CD4-positive, alpha-beta T cell treated with Interferon gamma for 1 hour (primary cell): ENCODE results near the gene ASXL1.

Source experiments
- DNase-seq: peaks from one replicate; pipeline ENCODE4 v3.0.0-alpha.2; 2020

The ASXL1 gene

GRCh38 chr20:32468313-32468640 is 110.1 kb downstream of the ASXL1 start:
- DNase-seq: no peak

GRCh38 chr20:32468860-32469259 is 110.7 kb downstream of the ASXL1 start:
- no peak for DNase-seq

DNA sequence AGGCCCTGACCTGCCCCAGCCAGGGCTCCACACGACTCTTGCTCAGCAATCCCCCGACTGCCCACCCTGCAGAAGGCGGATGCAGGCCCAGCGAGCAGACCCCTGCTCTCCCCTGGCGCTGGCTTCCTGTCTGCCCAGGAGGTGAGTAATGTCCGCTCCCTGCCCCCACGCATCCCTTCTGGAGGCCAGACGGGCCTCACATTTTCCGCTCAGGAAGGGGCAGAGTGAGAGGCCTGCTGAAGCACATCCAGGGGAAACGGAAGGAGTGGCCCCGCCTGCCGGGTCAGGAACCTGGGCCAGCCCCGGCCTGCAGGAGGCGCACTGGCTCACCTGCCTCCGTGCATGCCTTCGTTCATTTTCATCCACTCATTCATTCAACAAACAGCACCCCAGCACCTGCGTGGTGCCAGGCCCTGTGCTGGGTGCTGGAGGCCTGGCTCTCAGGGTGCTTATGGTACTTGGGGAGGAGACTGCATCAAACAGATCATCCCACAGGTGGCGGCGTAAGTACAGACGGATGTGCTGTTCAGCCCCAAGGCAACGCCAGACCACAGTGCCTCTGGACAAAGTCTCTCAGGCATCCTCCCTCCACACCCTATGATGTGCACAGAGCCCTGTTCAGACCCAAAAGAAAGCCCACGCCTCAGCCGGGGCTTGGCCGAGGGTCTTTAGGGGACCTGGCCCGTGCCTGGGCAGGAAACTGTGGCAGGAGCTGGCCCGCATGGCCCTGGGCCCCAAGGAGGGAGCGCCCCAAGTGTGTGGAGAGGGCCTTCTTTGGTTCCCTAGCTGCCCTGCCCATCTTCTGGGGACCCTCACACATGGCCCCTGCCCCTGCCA is 112.1 kb downstream of the ASXL1 start:
- DNase-seq: no peak

- DNase-seq: no peak
Measured at GRCh38 chr20:32470940-32471339, 112.8 kb downstream of the ASXL1 start.

DNA sequence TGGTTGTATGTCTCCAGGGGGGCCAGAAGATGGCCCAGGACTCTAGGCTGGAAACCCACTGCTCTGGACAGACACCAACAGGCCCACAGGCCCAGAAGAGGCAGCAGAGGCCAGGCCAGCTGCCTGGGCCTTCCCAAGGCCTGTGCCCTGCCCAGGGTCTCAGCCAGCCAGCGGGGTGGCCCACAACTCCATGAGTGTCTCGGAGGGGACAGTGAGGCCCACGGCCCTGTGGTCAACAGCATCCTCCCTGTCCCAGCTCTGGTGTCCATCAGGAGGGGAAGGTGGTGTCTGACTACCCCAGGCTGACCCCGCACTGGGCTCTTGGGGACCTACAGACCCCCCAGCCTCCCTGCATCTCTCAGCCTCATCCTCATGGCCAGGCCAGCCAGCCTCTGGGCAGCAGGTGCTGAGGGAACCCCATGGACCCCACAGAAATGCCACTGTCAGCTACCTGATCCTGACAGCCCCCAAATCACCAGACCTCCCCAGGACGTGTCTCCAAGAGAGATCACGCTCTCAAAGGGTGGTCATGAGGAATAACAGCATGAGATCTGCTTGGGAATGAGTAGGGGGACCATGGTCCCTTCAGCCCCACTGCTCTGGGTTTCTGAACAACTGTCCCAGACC is 114.6 kb downstream of the ASXL1 start:
- DNase-seq: no peak

DNA sequence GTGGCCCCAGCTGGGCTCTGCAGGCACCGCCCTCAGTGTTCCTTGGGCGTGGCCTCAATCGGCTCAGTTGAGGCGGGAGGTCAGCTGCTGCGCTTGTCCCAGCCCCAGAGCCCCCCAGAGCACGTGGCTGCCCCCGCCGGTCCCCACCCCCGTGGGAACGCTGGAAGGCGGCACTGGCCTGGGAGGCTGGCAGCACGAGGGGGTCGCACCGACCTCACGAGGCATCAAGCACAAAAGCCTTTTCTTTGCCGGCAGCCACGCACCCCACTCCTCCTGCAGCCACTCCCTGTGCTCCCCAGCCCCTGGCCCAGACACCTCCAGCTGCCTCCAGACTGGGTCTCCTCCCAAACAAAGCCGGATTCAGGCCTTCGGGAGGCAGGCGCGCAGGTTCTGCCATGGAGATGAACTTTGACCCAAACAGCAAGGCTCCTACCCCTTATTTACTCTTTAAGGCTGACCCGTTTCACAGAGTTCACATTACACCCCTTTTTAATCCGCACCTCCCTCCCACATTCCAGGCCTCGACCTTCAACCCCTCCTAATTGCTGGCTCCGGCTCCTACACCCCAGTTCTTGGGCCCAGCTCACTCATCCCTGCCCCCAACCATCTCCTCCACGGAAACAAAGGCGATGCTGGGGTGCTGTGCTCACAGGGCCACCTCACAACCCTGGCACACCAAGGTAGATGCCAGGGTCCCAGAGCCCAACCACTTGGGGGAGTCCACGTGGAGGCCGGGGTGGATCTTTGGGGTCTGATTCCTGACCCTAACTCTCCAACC is 115.3 kb downstream of the ASXL1 start:
- no peak for DNase-seq

DNA sequence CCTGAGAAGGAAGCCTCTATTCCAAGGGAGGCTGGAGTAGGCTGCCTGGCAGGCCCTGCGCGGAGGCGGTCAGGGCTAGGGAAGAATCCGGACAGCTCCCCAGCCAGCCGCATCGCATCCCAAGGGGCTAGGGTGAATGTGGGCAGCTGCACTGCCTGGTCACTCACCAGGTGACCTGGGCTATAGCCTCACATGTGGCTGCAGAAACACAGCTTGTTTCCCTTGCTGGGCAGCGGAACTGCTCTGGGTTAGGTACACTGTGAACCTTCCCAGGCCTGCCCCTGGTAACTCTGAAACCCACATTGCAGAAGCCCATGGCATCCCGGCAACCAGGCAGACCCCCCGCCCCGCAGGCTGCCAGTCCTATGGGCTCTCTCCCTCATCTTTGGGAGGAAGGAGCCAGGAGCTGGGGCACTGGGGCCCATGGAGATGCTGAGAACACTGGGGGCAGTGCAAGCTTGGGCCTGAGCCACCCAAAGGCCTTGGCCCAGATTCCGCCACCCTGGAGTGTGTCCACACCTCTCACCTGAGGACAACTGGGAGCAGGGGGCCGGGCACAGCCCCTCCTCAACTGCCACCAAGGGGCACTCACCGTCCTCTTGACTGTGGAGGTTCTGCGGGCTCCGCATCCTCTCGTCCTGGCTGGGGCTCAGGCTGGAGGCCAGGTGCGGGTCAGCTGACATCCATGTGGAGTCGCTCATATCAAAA is 116.0 kb downstream of the ASXL1 start:
- DNase-seq: no peak

- DNase-seq: no peak
Measured at GRCh38 chr20:32474717-32474966, 116.5 kb downstream of the ASXL1 start.

DNA sequence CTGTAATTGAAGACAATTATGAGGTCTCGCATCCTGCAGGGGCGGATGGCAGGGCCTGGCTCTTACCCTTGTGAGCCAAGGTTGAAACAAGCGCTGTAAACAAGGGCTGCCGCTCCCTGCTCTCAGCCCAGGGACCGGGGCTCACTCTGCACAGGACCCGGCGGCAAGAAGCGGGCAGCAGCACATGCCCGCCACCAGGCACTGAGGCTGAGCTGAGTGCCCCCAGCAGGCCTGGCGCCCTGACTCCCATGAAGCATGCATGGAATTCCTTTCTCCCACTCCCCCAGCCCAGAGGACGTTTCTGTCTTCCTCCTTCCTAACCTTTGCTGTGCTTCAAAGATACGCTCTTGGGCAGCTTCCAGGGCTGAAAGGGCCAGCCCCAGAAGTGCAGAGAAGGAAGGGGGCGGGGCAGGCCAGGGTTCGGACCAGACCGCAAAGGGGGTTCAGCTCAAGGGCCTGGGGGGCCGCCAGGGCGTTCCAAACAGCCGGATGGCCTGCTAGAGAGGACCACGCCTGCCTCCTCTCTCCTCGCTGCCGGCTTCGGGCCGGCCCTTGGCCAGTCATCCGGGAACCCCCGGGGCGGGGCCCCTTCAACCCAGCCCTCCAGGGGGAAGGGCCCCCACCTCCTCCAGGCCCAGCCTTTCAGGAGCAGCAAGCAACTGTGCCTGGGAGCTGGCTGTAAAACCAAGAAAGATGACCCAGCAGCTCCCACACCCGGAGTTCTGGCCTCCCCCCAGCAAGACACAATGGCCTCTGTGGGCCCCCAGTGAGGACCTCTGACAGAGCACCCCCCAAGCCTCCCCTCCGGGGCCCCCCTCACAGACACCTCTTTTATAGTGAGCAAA is 117.1 kb downstream of the ASXL1 start:
- peak; percentile 40 for DNase-seq

GRCh38 chr20:32476684-32477593 is 118.8 kb downstream of the ASXL1 start:
- DNase-seq: no peak

- no peak for DNase-seq
Measured at GRCh38 chr20:32477594-32478512, 119.7 kb downstream of the ASXL1 start.

DNA sequence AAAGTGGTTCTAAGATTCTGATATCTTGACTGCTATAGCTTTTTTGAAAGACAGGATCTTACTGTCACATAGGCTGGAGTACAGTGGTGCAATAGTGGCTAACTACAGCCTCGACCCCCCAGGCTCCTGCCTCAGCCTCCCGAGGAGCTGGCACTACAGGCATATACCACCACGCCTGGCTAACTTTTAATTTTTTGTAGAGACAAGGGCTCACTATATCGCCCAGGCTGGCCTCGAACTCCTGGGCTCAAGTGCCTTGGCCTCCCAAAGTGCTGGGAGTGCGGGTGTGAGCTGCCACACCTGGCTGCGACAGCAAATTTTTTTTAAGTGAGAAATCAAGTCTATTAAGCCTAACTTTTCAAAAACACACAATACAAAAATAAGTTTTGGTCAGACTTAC is 120.4 kb downstream of the ASXL1 start:
- no peak for DNase-seq

DNA sequence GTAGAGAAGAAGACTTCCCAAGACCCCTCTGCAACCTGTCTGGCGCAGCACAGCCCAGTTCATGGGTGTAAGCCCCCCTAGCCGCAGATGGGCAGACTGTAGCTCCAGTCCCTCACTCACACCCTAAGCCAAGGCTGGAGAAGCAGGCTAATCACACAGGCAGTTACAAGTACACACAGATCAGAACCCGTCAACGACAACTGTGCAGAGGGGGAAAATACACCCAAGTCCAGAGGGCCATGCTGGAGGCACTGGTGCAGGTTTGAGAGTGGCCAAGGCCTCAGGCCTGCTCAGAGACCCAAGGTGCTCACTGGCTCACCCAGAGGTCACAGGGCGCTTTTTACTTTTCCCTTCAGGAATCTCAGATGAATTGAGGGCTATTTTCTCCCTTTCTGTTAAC is 120.9 kb downstream of the ASXL1 start:
- no peak for DNase-seq

DNA sequence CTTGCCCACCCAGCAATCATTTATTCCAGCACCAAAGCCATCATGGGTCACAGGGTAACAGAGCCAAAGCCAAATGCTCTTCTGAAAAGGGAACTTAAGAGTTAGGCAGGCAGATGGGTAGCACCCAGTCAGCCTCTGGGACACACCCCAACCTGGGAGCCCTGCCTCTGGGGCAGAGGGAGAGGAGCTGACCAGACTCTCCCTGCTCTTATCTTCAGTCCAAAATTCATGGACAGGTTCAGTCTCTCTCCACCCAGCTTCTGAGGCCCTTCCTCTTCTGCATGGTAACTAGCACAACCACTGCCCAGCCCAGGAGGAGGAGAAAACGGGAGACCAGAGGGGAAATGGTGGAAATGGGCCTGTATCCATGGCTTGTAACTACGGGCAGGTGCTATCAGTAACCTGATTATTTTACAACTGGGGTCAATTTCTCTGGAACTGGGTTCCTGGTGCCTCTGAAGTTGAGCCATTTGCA is 121.6 kb downstream of the ASXL1 start:
- no peak for DNase-seq

DNA sequence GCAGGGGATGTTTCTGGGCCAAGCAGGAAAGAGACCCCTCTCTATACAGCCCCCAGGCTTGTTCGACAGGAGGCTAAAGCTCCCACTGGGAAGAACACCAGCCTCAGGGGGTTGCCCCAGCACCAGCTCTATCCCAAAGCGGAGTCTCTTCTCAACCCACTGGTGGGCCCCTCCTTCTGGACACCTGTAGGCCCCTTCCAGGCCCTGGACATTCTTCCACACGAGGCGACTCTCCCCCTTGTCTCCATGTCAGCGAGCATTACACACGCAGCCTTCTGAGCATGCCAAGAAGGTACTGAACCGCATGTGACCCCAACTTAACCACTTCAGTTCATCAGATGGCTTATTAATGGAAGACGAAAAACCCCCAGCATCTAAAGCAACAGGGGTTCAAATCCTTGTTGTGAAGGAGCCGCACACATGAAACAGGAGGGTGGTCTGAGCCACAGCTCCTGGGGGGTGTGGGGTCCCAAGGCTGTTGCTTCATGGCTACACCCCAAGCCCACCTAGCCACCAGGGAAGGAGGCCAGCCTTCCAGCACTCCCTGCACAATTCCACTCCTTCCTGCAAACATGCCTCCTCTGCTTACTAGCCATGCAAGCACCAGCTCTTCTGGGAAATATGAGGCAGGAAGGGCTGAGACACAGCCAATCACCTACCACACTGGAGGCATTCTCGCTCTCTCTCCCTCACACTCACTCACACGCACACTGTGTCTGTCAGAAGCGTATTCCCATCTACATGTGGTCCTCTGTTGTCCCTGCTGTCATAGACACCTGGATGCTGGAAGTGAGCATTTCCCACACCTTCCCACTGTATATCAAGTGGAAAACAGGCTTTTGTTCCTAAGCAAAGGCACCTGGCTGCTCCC is 122.5 kb downstream of the ASXL1 start:
- no peak for DNase-seq

- no peak for DNase-seq
Measured at GRCh38 chr20:32481311-32482142, 123.4 kb downstream of the ASXL1 start.

DNA sequence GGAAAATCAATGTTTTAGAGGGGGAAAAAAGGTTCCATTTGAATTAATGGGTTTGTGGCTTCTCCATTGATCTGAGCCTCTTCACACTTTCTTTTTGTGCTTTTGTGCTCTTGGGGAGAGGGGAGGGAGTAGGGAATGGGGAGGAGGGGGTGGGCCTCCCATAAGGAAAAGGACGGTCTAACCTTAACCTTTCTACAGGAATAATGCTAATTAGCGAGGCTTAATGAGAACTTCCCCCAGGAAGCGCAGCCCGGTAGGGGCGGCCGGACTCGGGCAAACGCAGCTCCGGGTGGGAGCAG is 124.0 kb downstream of the ASXL1 start:
- no peak for DNase-seq

- DNase-seq: peak; percentile 25
Measured at GRCh38 chr20:32482442-32483261, 124.5 kb downstream of the ASXL1 start.
